LNCAP (cell line): Measurements from ENCODE around the gene ST6GALNAC5.

Source experiments
- TF ChIP-seq, protein P1 (sequence below): fragments of 450-650 bp; IDR thresholded peaks from 2 replicates; pipeline ENCODE4 v1.5.1; 2017; ENCODE audit warnings: mild to moderate bottlenecking

The ST6GALNAC5 gene

GRCh38 chr1:76957961-76958360, 90.7 kb downstream of the ST6GALNAC5 start:
- TF ChIP-seq, protein P1, sequence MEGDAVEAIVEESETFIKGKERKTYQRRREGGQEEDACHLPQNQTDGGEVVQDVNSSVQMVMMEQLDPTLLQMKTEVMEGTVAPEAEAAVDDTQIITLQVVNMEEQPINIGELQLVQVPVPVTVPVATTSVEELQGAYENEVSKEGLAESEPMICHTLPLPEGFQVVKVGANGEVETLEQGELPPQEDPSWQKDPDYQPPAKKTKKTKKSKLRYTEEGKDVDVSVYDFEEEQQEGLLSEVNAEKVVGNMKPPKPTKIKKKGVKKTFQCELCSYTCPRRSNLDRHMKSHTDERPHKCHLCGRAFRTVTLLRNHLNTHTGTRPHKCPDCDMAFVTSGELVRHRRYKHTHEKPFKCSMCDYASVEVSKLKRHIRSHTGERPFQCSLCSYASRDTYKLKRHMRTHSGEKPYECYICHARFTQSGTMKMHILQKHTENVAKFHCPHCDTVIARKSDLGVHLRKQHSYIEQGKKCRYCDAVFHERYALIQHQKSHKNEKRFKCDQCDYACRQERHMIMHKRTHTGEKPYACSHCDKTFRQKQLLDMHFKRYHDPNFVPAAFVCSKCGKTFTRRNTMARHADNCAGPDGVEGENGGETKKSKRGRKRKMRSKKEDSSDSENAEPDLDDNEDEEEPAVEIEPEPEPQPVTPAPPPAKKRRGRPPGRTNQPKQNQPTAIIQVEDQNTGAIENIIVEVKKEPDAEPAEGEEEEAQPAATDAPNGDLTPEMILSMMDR, result no peak

GRCh38 chr1:76958828-76959227, 91.5 kb downstream of the ST6GALNAC5 start:
- TF ChIP-seq, protein P1, result no peak

GRCh38 chr1:76959556-76959955, 92.3 kb downstream of the ST6GALNAC5 start:
- TF ChIP-seq, protein P1, result no peak

- TF ChIP-seq, protein P1, result no peak
Observed at GRCh38 chr1:76961181-76961819, 94.0 kb downstream of the ST6GALNAC5 start.

- TF ChIP-seq, protein P1, result no peak
Observed at GRCh38 chr1:76961820-76962207, 94.5 kb downstream of the ST6GALNAC5 start.

DNA sequence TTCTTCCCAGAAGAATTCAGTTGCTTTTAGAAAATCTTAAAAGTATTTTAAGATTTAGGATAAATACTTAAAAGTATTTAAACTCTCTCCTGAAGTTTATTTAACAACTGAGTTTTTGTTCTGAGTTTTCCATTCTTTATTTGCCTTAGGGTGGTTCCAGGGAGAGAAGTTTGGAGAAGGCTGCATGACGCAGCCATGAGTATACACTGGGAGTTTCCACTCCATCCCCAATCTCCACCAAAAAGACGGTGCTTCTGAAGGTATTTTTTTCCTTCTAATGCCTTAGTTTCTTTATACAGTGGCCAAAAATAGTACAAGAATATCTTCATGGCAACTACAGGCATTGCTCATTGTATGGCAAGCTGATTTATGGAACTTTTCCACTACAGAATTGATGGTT, 122.7 kb downstream of the ST6GALNAC5 start:
- TF ChIP-seq, protein P1, result no peak

- TF ChIP-seq, protein P1, result no peak
Observed at GRCh38 chr1:76993036-76993435, 125.8 kb downstream of the ST6GALNAC5 start.
